NCI-H526 (cell line): Measurements from ENCODE around the gene GADL1.

Experiments used
- DNase-seq, 2 experiments: peaks; one replicate each; lab custom pipeline; 2025; lab: John Stamatoyannopoulos, UW

The GADL1 gene

GRCh38 chr3:30723211-30723610 lies 171.2 kb downstream of the GADL1 start:
- DNase-seq: no peak

GRCh38 chr3:30721314-30721634 lies 173.2 kb downstream of the GADL1 start:
- DNase-seq: no peak

- peak in 1 of 2 experiments; percentile 4 for DNase-seq
Observed at GRCh38 chr3:30720586-30721313, 173.7 kb downstream of the GADL1 start.

GRCh38 chr3:30719536-30719935 lies 174.9 kb downstream of the GADL1 start:
- DNase-seq: no peak

- DNase-seq: no peak
Observed at GRCh38 chr3:30713885-30714503, 180.5 kb downstream of the GADL1 start.

- DNase-seq: no peak
Observed at GRCh38 chr3:30712991-30713390, 181.5 kb downstream of the GADL1 start.

- DNase-seq: no peak
Observed at GRCh38 chr3:30711867-30712266, 182.6 kb downstream of the GADL1 start.

GRCh38 chr3:30711151-30711550 lies 183.3 kb downstream of the GADL1 start:
- DNase-seq: no peak

- no peak for DNase-seq
Observed at GRCh38 chr3:30710017-30710416, 184.4 kb downstream of the GADL1 start.

GRCh38 chr3:30708472-30708871 lies 186.0 kb downstream of the GADL1 start:
- no peak for DNase-seq

- DNase-seq: no peak
Observed at GRCh38 chr3:30707825-30708224, 186.6 kb downstream of the GADL1 start.

GRCh38 chr3:30704931-30705890 lies 189.2 kb downstream of the GADL1 start:
- DNase-seq: no peak

GRCh38 chr3:30702828-30703397 lies 191.5 kb downstream of the GADL1 start:
- no peak for DNase-seq

- no peak for DNase-seq
Observed at GRCh38 chr3:30702038-30702827, 192.2 kb downstream of the GADL1 start.

GRCh38 chr3:30700702-30701321 lies 193.6 kb downstream of the GADL1 start:
- DNase-seq: no peak

GRCh38 chr3:30699927-30700326 lies 194.5 kb downstream of the GADL1 start:
- no peak for DNase-seq

GRCh38 chr3:30698549-30698948 lies 195.9 kb downstream of the GADL1 start:
- no peak for DNase-seq

GRCh38 chr3:30696896-30697295 lies 197.6 kb downstream of the GADL1 start:
- DNase-seq: no peak

- peak in 1 of 2 experiments; percentile 26 for DNase-seq
Observed at GRCh38 chr3:30696403-30696819, 198.1 kb downstream of the GADL1 start.

GRCh38 chr3:30695302-30696061 lies 199.0 kb downstream of the GADL1 start:
- no peak for DNase-seq
